Activated T-helper 9 cell treated with anti-CD3 and anti-CD28 coated beads, Interleukin-2, amount 50 U/mL, for 16 hours (primary cell): ENCODE data around the gene C3orf80.
"Not testable (repeated sequence)": the region's sequence is repeated elsewhere in the genome, so short reads cannot be mapped to it uniquely, and the experiment has no call there.

ENCODE experiments used
- DNase-seq: peaks from one replicate; pipeline ENCODE4 v3.0.0-alpha.2; 2020; ENCODE audit warnings: low read depth

The C3orf80 gene

GRCh38 chr3:160225176-160226025 lies at the start of gene C3orf80:
TSS of gene C3orf80 (plus strand) at chr3:160225422. CDS start at chr3:160225636, 214 bp downstream.
- DNase-seq = peak; percentile 19

GRCh38 chr3:160176923-160177322 lies 48.3 kb upstream of the C3orf80 start:
- no peak for DNase-seq

GRCh38 chr3:160178661-160179060 lies 46.6 kb upstream of the C3orf80 start:
- not testable (repeated sequence) for DNase-seq

GRCh38 chr3:160179403-160179802 lies 45.8 kb upstream of the C3orf80 start:
- DNase-seq = not testable (repeated sequence)

- no peak for DNase-seq
Measured at GRCh38 chr3:160179906-160180305, 45.3 kb upstream of the C3orf80 start.

- no peak for DNase-seq
Measured at GRCh38 chr3:160180581-160181216, 44.5 kb upstream of the C3orf80 start.

- DNase-seq = no peak
Measured at GRCh38 chr3:160183345-160184076, 41.7 kb upstream of the C3orf80 start.

- no peak for DNase-seq
Measured at GRCh38 chr3:160184655-160185054, 40.6 kb upstream of the C3orf80 start.

GRCh38 chr3:160185751-160186150 lies 39.5 kb upstream of the C3orf80 start:
- no peak for DNase-seq

- DNase-seq = no peak
Measured at GRCh38 chr3:160187288-160187687, 37.9 kb upstream of the C3orf80 start.

GRCh38 chr3:160192310-160193029 lies 32.8 kb upstream of the C3orf80 start:
- DNase-seq = no peak

GRCh38 chr3:160193644-160194192 lies 31.5 kb upstream of the C3orf80 start:
- DNase-seq = no peak

- DNase-seq = no peak
Measured at GRCh38 chr3:160194438-160194837, 30.8 kb upstream of the C3orf80 start.

- no peak for DNase-seq
Measured at GRCh38 chr3:160195106-160195505, 30.1 kb upstream of the C3orf80 start.

GRCh38 chr3:160196511-160197104 lies 28.6 kb upstream of the C3orf80 start:
- DNase-seq = no peak

GRCh38 chr3:160199108-160199507 lies 26.1 kb upstream of the C3orf80 start:
- DNase-seq = no peak

GRCh38 chr3:160200353-160200752 lies 24.9 kb upstream of the C3orf80 start:
- DNase-seq = no peak

GRCh38 chr3:160204396-160205011 lies 20.7 kb upstream of the C3orf80 start:
- not testable (repeated sequence) for DNase-seq

- no peak for DNase-seq
Measured at GRCh38 chr3:160205606-160206005, 19.6 kb upstream of the C3orf80 start.

GRCh38 chr3:160210341-160210740 lies 14.9 kb upstream of the C3orf80 start:
- DNase-seq = no peak

GRCh38 chr3:160210799-160211221 lies 14.4 kb upstream of the C3orf80 start:
- no peak for DNase-seq
